ENCODE results near the gene CTNNA1. TPM values are rescaled to one million over a fixed set of nuclear protein-coding genes. Genes with fewer than 3 reads are reported as not detected.

Gene CTNNA1
- total and polyA plus RNA-seq, 2 of the 8 experiments (the other 6 are each of a cell fraction or from before 2014, with no cell fraction given), result 115 to 349 TPM

DNA sequence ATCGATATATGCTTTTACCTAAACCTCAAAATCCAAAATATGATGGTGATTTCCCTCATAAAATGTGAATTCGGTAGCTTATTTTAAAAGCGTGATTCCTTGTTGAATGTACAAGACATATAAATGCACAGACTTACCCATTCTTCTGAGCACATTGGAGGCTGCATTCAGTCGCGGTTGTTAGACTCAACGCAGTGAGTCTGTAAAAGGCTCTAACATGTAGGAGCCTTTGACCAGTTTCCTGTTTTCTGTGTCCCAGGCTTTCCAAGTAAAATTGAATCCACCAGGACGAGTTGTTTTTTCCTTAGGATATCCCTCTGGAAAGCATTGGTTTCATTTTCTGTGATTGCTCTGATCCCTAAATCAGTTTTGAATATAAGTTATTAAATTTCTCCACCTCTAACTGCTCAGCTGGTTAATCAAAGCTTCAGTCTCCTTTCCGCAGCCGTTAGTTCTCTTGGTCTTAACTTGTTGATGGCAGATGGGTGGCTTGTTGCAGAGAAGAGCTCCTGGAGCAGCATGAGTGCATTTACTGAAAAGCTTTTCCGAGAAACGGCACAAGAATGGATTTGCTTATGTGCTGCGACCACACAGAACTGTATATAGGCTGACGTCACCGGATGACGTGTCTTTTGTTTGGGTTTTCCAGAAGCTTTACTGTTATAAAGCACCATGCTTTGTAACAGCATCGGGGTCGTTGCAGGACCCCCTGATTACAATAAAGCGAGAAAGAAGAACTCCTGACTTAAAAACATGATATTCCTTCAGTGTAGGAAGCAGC, 121.7 kb downstream of the CTNNA1 start, which contains the start of gene LRRTM2:
Gene LRRTM2, minus strand, starts transcription at position 565 of the 781 bp plus-strand sequence. Its CDS starts 424 bp downstream, at position 141.
- ChIA-PET POLR2A (ENCODE audit: partially characterized antibody) (interaction anchor here (1.1 kb wide), 1 partner anchor 9 kb away, joined by 3 read pairs; no protein-coding TSS in a partner anchor), CTCF (ENCODE audit: partially characterized antibody) (interaction anchor here (1.1 to 3.2 kb wide), 7 partner anchors 8 to 242 kb away, joined by 3 to 11 read pairs (median 5); no protein-coding TSS in a partner anchor)
- Histone ChIP-seq H3K4me3 (ENCODE audit: extremely low read depth in 1 of 4, insufficient read depth in 2 of 4, low read depth in 3 of 4, low read length in 4 of 4) (no peak within 1 kb of the TSS; a peak in 1 of 8 replicates), H4K91ac (replicated peaks; ENCODE audit: insufficient read length, low read length) (no peak within 1 kb of the TSS), H3K4me1 (replicated peaks in 1 of 4; ENCODE audit: control insufficient read depth in 3 of 4, insufficient read depth in 4 of 4, low read length in 3 of 4) (peaks cover 3 to 26% (median 23%) of the 10 kb centered on the region in 4 experiments; a peak in 5 of 7 replicates), H3K27me3 (replicated peaks in 1 of 4; ENCODE audit: control insufficient read depth in 3 of 4, extremely low read depth in 1 of 4, insufficient read depth in 3 of 4, low read length in 3 of 4) (no peaks in the 10 kb centered on the region), H2BK5ac (ENCODE audit: low read depth, low read length) (no peak within 1 kb of the TSS), H3K9ac (replicated peaks in 1 of 4; ENCODE audit: extremely low read depth in 1 of 4, low read depth in 3 of 4, low read length in 3 of 4) (no peak within 1 kb of the TSS), H3K4me2 (ENCODE audit: insufficient read depth in 1 of 2, low read depth in 2 of 2, low read length in 2 of 2) (no peak within 1 kb of the TSS; a peak in 1 of 4 replicates), H4K5ac (ENCODE audit: insufficient read length, low read depth, low read length) (no peak within 1 kb of the TSS), H3K23ac (ENCODE audit: insufficient read length) (no peak within 1 kb of the TSS), H2AFZ (ENCODE audit: low read length) (no peak within 1 kb of the TSS), H2BK15ac (ENCODE audit: low read length) (no peak within 1 kb of the TSS), H3K27ac (ENCODE audit: low read depth, low read length) (no peak within 1 kb of the TSS), H3K9me3 (ENCODE audit: insufficient read depth in 2 of 2, low read depth in 1 of 2, low read length in 1 of 2) (no peaks in the 10 kb centered on the region), H4K20me1 (replicated peaks in 1 of 2; ENCODE audit: control insufficient read depth in 1 of 2, insufficient read depth in 2 of 2, low read length in 2 of 2) (no peaks in the 10 kb centered on the region), H4K8ac (ENCODE audit: extremely low read depth, insufficient read depth, low read length) (no peak within 1 kb of the TSS; the same call in 1 of the 2 replicates), H3K14ac (ENCODE audit: insufficient read length) (no peak within 1 kb of the TSS), H3K23me2 (ENCODE audit: low read depth, low read length) (no peaks in the 10 kb centered on the region), H2BK12ac (ENCODE audit: low read depth, low read length) (no peak within 1 kb of the TSS), H3K4ac (replicated peaks; ENCODE audit: insufficient read length, low read depth, low read length) (no peak within 1 kb of the TSS), H2BK20ac (ENCODE audit: low read length) (no peak within 1 kb of the TSS), H3K36me3 (ENCODE audit: control insufficient read depth in 2 of 4, insufficient read depth in 4 of 4, low read length in 3 of 4) (no peaks in the 10 kb centered on the region), H2AK5ac (ENCODE audit: low read depth, low read length) (no peak within 1 kb of the TSS), H3K79me2 (ENCODE audit: control insufficient read depth in 1 of 2, insufficient read depth in 2 of 2, low read length in 2 of 2) (peaks cover 0 to 87% of the 10 kb centered on the region in 2 experiments), H3K56ac (replicated peaks; ENCODE audit: insufficient read length, low read depth, low read length) (no peak within 1 kb of the TSS), H3K18ac (ENCODE audit: extremely low read depth, low read length) (no peak within 1 kb of the TSS), H3K79me1 (ENCODE audit: low read depth, low read length) (no peaks in the 10 kb centered on the region; the same call in 1 of the 2 replicates), H2BK120ac (replicated peaks; ENCODE audit: low read depth, low read length) (no peak within 1 kb of the TSS)
- WGBS, 2 experiments (ENCODE audit: extremely low coverage in 1 of 2, insufficient coverage in 1 of 2, insufficient read length in 1 of 2, insufficient replicate concordance in 2 of 2, low coverage in 1 of 2, low lambda C conversion rate in 2 of 2, missing lambda C conversion rate in 1 of 2), result 89% methylated on average over 18 of the region's 18 CpGs; no CpG with 5 or more reads in 1 of the 2 experiments
- DNase-seq (ENCODE audit: low read depth in 1 of 2, low spot score in 2 of 2), result no peak
- FAIRE-seq, result no peak
- TF ChIP-seq TEAD4 (IDR thresholded peaks at IDR 0.05; ENCODE audit: low read depth, low read length), result no peak
